HEK293T (cell line): Measurements from ENCODE around the gene ARAP2.

ENCODE experiments used
- CTCF ChIA-PET: fragments of 350-600 bp; formaldehyde crosslinking; extraction: SDS; loops from one replicate; lab custom pipeline; 2021; ENCODE audit warnings: antibody characterized with exemption, inconsistent platforms; lab: Yijun Ruan, JAX
- POLR2A ChIA-PET: fragments of 350-600 bp; formaldehyde crosslinking; extraction: SDS; loops from one replicate; lab custom pipeline; 2020; ENCODE audit warnings: antibody characterized with exemption, inconsistent platforms; lab: Yijun Ruan, JAX
- DNase-seq: peaks from one replicate; pipeline ENCODE4 v3.0.0; 2012; ENCODE audit warnings: mixed read lengths; ENCODE audit errors: extremely low spot score
- ARNT ChIP-seq: fragments of 450-650 bp; IDR thresholded peaks from 2 replicates; pipeline ENCODE4 v1.6.1; 2017; ENCODE audit warnings: mild to moderate bottlenecking
- BHLHE40 ChIP-seq: fragments of 450-650 bp; IDR thresholded peaks from 2 replicates; pipeline ENCODE4 v1.6.1; 2016; ENCODE audit warnings: mild to moderate bottlenecking, moderate library complexity, borderline replicate concordance
- CTBP1 ChIP-seq: fragments of 450-650 bp; IDR thresholded peaks from 2 replicates; pipeline ENCODE4 v1.6.1; 2016; ENCODE audit warnings: borderline replicate concordance
- ELF4 ChIP-seq: fragments of 450-650 bp; IDR thresholded peaks from 2 replicates; pipeline ENCODE4 v1.6.1; 2017; ENCODE audit warnings: antibody characterized with exemption
- FOXA1 ChIP-seq: fragments of 450-650 bp; IDR thresholded peaks from 2 replicates; pipeline ENCODE4 v1.6.1; 2016; ENCODE audit warnings: mild to moderate bottlenecking
- FOXK2 ChIP-seq: fragments of 450-650 bp; IDR thresholded peaks from 2 replicates; pipeline ENCODE4 v1.6.1; 2016; ENCODE audit warnings: mild to moderate bottlenecking
- FOXM1 ChIP-seq: fragments of 450-650 bp; IDR thresholded peaks from 2 replicates; pipeline ENCODE4 v1.6.1; 2017; ENCODE audit warnings: mild to moderate bottlenecking, borderline replicate concordance
- HDGF ChIP-seq: fragments of 450-650 bp; IDR thresholded peaks from 2 replicates; pipeline ENCODE4 v1.6.1; 2017; ENCODE audit warnings: antibody characterized with exemption, borderline replicate concordance
- L3MBTL2 ChIP-seq: fragments of 450-650 bp; conservative IDR thresholded peaks from 2 replicates; pipeline ENCODE4 v1.6.1; 2016; ENCODE audit warnings: mild to moderate bottlenecking
- LEF1 ChIP-seq: fragments of 450-650 bp; IDR thresholded peaks from 2 replicates; pipeline ENCODE4 v1.6.1; 2017; ENCODE audit warnings: mild to moderate bottlenecking, borderline replicate concordance
- NFRKB ChIP-seq: fragments of 450-650 bp; IDR thresholded peaks from 2 replicates; pipeline ENCODE4 v1.6.1; 2016; ENCODE audit warnings: mild to moderate bottlenecking, moderate library complexity
- SP1 ChIP-seq: fragments of 450-650 bp; IDR thresholded peaks from 2 replicates; pipeline ENCODE4 v1.6.1; 2017
- SUZ12 ChIP-seq: fragments of 450-650 bp; IDR thresholded peaks from 2 replicates; pipeline ENCODE4 v1.6.1; 2016; ENCODE audit warnings: mild to moderate bottlenecking
- TARDBP ChIP-seq: fragments of 450-650 bp; IDR thresholded peaks from 2 replicates; pipeline ENCODE4 v1.6.1; 2016
- ZNF384 ChIP-seq: fragments of 450-650 bp; IDR thresholded peaks from 2 replicates; pipeline ENCODE4 v1.6.1; 2016
- TF ChIP-seq, protein P1 (sequence below): fragments of 450-650 bp; IDR thresholded peaks from 2 replicates; pipeline ENCODE4 v1.6.1; 2016

The ARAP2 gene

DNA sequence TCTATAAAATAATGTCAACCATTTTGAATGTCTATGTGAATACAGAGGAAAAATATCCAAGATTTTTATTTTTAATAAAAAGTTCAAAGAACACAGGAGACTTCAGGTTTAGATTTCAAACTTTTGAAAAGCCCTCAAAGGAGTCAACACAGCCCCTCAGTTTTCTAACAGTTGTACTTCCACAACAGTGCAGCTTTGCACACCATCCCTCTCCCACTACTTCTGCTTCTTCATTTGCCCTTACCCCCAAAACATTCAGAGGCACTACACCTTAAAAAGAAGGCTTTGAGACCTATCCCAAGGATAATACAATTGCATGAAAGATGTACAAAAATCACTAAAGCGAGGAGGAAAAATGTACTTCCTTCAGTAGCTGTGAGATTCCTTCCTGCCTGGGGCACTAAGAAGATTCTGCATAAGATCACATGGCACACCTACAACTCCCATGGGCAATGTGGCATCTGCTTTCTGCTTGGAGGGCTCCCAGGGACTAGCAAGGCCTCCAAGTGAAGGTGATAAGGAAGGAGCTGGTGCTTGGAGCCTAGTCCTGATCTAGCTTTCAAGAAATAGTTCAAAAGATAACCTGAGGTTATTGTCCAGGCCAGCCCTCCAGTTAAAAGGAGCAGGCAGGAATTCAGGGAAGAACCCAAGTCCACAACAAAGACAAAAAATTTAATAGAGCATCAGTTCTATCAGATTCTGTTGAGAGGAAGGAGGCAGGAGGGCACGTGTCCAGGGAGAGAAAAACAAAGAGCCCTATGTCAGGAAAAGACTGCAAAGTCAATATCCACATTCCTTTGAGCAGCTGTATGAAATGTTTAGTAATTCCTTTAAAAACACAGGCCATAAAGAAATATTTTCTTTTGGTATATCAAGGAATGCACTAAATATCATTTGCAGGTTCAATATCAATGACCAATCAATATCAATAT is 19.1 kb downstream of the ARAP2 start:
- POLR2A ChIA-PET = no interaction called here
- CTCF ChIA-PET = interaction anchor here (1.3 kb wide), 1 partner anchor 20 kb away, joined by 4 read pairs; the partner anchor contains the start of gene ARAP2
- DNase-seq = no peak
- TF ChIP-seq HDGF = no peak
- TF ChIP-seq, protein P1, sequence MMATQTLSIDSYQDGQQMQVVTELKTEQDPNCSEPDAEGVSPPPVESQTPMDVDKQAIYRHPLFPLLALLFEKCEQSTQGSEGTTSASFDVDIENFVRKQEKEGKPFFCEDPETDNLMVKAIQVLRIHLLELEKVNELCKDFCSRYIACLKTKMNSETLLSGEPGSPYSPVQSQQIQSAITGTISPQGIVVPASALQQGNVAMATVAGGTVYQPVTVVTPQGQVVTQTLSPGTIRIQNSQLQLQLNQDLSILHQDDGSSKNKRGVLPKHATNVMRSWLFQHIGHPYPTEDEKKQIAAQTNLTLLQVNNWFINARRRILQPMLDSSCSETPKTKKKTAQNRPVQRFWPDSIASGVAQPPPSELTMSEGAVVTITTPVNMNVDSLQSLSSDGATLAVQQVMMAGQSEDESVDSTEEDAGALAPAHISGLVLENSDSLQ = no peak
- TF ChIP-seq ARNT = no peak
- TF ChIP-seq SUZ12 = no peak
- TF ChIP-seq L3MBTL2 = no peak
- no peak for TF ChIP-seq ZNF384
- no peak for TF ChIP-seq FOXM1

DNA sequence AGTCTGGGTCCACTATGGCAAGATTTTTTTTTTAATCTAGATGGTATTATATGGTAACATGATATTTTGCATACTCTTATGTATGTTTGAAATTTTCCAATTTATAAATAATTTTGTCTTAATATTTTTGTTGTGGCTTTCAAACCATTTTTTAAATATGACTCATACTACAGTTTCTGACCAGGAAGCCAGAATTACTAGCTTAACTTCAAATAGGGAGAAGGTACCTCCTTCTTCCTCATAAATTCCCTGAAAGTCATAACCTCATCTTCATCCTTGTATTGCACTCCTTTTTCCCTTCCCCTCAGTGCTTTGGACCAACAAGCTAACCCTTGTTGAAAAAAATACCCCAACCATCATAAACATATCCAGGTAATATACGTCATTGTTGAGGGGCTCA is 21.6 kb downstream of the ARAP2 start:
- POLR2A ChIA-PET = no interaction called here
- TF ChIP-seq, protein P1 = no peak
- TF ChIP-seq ZNF384 = no peak
- no peak for TF ChIP-seq L3MBTL2
- TF ChIP-seq TARDBP = no peak
- no peak for TF ChIP-seq CTBP1
- no peak for TF ChIP-seq NFRKB
- no peak for TF ChIP-seq ELF4
- TF ChIP-seq SP1 = no peak
- no peak for TF ChIP-seq HDGF
- no peak for TF ChIP-seq ARNT
- no peak for DNase-seq
- CTCF ChIA-PET = no interaction called here

DNA sequence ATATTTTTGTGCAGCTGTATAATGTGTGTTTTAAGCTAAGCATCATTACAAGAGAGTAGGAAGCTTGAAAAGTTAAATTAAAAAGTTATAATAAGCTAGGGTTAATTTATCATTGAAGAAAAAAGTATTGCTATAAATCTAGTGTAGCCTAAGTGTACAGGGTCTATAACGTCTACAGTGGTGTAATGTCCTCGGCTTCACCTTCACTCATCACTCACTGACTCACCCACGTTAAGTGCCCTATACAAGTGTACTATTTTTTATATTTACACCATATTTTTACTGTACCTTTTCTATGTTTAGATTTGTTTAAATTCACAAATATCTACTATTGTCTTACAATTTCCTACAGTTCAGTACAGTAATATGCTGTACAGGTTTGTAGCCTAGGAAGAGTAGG is 23.5 kb downstream of the ARAP2 start:
- TF ChIP-seq FOXA1 = no peak
- no peak for TF ChIP-seq TARDBP
- TF ChIP-seq ARNT = no peak
- TF ChIP-seq FOXM1 = no peak
- no peak for TF ChIP-seq LEF1
- no peak for TF ChIP-seq FOXK2
- no peak for TF ChIP-seq BHLHE40
- TF ChIP-seq CTBP1 = no peak
- no peak for TF ChIP-seq ELF4
- TF ChIP-seq SP1 = no peak
- no peak for TF ChIP-seq NFRKB
- TF ChIP-seq SUZ12 = no peak
- no peak for TF ChIP-seq L3MBTL2
- TF ChIP-seq ZNF384 = no peak
- TF ChIP-seq, protein P1 = no peak
- TF ChIP-seq HDGF = no peak
- ChIA-PET POLR2A (no interaction called here), CTCF (no interaction called here)
- DNase-seq = no peak

DNA sequence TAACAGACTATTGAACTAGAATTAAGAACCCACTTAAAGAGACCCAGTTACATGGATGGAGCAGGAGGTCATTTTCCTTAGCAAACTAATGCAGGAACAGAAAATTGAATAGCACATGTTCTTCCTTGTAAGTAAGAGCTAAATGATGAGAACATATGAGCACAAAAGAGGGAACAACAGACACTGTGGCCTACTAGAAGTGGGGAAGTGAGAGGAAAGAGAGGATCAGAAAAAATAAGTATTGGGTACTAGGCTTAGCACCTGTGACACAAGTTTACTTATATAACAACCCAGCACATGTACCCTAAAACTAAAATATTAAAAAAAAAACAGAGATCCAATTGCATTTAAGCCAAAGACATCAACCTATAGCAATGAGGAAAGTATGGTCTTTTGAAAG is 26.2 kb downstream of the ARAP2 start:
- TF ChIP-seq TARDBP = no peak
- no peak for TF ChIP-seq SP1
- TF ChIP-seq SUZ12 = no peak
- TF ChIP-seq BHLHE40 = no peak
- TF ChIP-seq CTBP1 = no peak
- no peak for TF ChIP-seq FOXM1
- no peak for TF ChIP-seq ARNT
- TF ChIP-seq NFRKB = no peak
- TF ChIP-seq ZNF384 = no peak
- DNase-seq = no peak
- ChIA-PET POLR2A (no interaction called here), CTCF (interaction anchor here (0.6 kb wide), 1 partner anchor 30 kb away, joined by 6 read pairs; no protein-coding TSS in a partner anchor)

DNA sequence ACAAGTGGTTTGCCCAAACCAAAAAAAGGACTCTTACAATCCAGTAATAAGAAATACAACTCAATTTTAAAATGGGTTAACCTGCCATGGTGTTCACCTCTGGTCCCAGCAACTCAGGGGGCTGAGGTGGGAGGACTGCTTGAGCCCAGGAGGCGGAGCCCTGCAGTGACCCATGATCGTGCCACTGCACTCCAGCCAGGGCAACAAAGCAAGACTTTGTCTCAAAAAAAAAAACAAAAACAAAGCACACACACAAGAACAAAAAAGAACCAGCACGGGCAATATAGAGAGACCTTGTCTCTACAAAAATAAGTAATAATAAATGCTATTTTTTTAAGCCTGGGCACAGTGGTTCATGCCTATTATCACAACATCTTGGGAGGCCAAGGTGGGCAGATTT is 28.7 kb downstream of the ARAP2 start:
- CTCF ChIA-PET = no interaction called here
- no peak for TF ChIP-seq BHLHE40
- TF ChIP-seq NFRKB = no peak
- DNase-seq = no peak

DNA sequence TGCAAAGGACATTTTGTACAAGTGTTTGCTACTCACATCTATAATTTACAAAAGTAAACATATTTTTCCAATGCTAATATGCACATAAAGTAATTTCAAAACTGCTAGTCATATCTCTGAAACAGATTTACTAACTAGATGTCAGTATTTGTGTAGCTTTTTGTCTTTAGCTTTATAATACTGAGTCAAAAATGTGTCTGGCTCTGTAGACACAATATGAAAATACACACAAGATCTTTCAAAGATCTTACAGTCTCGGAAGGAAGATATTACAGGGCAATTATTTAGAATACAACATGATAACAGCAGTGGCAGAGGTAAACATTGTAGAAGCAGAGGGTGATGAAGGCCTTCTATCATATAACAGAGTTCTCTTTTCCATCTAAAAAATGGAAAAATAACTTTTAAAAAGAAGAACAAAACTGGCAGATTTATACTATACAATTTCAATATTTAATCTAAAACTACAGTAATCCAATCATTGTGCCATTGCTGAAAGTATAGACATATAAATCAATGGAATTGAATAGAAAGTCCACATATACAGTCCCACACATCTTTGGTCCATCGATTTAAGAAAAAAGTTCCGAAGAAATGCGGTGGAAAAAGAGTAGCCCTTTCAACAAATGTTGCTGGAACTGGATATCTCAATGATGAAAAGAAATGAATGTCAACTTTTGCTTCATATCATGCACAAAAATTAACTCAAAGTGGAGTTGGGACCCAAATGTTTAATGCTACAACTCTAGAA is 29.4 kb downstream of the ARAP2 start:
- ChIA-PET CTCF (no interaction called here), POLR2A (no interaction called here)
- TF ChIP-seq, protein P1 = no peak
- TF ChIP-seq L3MBTL2 = no peak
- TF ChIP-seq FOXK2 = no peak
- TF ChIP-seq ELF4 = no peak
- TF ChIP-seq ARNT = no peak
- TF ChIP-seq ZNF384 = no peak
- no peak for TF ChIP-seq SP1
- no peak for TF ChIP-seq SUZ12
- no peak for TF ChIP-seq BHLHE40
- TF ChIP-seq FOXM1 = no peak
- no peak for TF ChIP-seq TARDBP
- TF ChIP-seq CTBP1 = no peak
- no peak for TF ChIP-seq HDGF
- no peak for TF ChIP-seq NFRKB
- no peak for TF ChIP-seq LEF1
- no peak for TF ChIP-seq FOXA1

More for the DNA sequence above, 28.7 kb downstream of the ARAP2 start:
- POLR2A ChIA-PET = no interaction called here

More for the DNA sequence above, 29.4 kb downstream of the ARAP2 start:
- DNase-seq = no peak
